ENCODE results near the gene CCDC8. TPM values are rescaled to one million over a fixed set of nuclear protein-coding genes. Genes with fewer than 3 reads are reported as not detected.

Gene CCDC8, protein sequence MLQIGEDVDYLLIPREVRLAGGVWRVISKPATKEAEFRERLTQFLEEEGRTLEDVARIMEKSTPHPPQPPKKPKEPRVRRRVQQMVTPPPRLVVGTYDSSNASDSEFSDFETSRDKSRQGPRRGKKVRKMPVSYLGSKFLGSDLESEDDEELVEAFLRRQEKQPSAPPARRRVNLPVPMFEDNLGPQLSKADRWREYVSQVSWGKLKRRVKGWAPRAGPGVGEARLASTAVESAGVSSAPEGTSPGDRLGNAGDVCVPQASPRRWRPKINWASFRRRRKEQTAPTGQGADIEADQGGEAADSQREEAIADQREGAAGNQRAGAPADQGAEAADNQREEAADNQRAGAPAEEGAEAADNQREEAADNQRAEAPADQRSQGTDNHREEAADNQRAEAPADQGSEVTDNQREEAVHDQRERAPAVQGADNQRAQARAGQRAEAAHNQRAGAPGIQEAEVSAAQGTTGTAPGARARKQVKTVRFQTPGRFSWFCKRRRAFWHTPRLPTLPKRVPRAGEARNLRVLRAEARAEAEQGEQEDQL
- under 1 TPM in 2 of 3 donors, not detected in 1; 0.05 to 0.08 TPM for total RNA-seq

DNA sequence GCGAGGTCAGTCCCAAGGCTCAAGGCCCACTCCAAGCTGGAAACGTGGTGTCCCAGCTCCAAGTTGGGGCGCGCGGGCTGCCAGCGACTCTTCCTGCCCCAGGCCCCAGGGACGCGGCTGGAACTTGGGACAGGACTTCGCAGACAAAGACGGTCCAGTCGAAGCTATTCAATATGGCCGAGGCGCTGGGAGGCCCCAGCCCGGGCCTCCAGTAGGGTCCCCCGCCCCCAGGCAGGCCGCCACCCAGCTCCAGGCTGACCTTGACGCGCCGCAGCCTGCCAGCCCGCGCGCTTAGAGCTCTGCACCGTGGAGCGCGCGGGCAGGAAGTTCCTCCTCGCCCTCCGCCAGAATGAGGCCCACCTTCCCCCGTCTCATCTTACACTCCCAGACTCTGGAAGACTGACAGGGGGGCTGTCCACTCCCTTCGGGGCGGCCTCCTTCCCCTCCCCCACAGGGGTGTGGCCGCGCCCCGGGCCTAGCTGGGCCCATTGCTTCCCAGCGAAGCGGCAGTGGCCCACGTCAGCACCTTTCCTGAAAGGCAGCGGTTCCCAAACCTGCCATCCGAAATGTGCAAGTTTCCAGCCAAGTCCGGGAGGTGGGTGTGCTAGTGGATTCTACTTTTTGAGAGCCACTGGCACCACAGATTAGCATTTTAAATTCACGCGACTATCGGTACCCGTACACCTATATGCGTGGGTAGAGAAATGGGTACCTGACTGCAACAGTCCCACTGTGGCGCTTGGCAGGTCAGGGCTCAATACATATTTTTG is at the start of gene CCDC8:
Gene CCDC8 (minus strand): TSS at position 303 of the 770 bp plus-strand sequence. CDS start 754 bp downstream, outside the sequence.
- Mint-ChIP-seq H3K27me3 (ENCODE audit: low read depth) (peaks cover 79% of the 10 kb centered on the region), H3K36me3 (ENCODE audit: insufficient read depth) (no peaks in the 10 kb centered on the region), H3K4me3 (no peak within 1 kb of the TSS), H3K9me3 (no peaks in the 10 kb centered on the region), H3K4me1 (ENCODE audit: low read depth) (peaks cover 12% of the 10 kb centered on the region)
- ATAC-seq, result peak in 1 of 2 donors; percentile 53
- no peak for DNase-seq

GRCh38 chr19:46461537-46461936 is 48.2 kb upstream of the CCDC8 start:
- Mint-ChIP-seq H3K4me1 (ENCODE audit: low read depth) (peaks cover 2% of the 10 kb centered on the region), H3K4me3 (no peak overlapping the region), H3K27me3 (ENCODE audit: low read depth) (peaks cover 31% of the 10 kb centered on the region), H3K36me3 (ENCODE audit: insufficient read depth) (no peaks in the 10 kb centered on the region), H3K9me3 (no peaks in the 10 kb centered on the region)
- ATAC-seq (no peak), DNase-seq (no peak)

DNA sequence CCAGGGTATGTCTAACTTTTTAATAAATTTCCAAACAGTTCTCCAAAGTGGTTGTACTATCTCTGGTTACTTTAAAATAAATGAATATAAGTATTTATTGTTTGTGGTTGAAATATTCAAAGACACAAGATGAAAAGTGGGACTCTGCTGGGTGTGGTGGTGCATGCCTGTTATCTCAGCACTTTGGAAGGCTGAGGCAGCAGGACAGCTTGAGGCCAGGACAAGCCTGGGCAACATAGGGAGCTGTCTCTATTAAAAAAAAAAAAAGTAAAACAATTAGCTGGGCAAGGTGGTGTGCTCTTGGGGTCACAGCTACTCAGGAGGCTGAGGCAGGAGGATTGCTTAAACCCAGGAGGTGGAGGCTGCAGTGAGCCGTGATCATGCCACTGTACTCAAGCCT is 47.6 kb upstream of the CCDC8 start:
- Mint-ChIP-seq H3K4me1 (ENCODE audit: low read depth) (no peaks in the 10 kb centered on the region), H3K4me3 (no peak overlapping the region), H3K27me3 (ENCODE audit: low read depth) (peaks cover 36% of the 10 kb centered on the region), H3K9me3 (no peaks in the 10 kb centered on the region), H3K36me3 (ENCODE audit: insufficient read depth) (no peaks in the 10 kb centered on the region)
- no peak for DNase-seq
- no peak for ATAC-seq

DNA sequence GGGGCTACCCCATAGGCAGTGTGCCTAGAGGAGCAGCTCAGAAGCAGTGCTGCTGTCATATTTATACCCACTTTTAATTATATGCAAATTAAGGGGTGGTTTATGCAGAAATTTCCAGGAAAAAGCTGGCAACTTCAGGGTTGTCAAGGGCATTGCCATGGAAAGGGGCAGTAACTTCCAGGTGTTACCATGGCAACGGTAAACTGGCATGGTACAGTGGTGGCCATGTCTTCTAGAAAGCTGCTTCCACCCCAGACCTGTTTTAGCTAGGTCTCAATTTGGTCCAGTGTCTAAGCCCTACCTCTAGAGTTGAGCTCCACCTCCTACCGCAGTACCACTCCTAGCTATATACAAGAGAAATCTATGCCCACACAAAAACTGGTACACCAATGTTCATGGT is 46.7 kb upstream of the CCDC8 start:
- ATAC-seq (no peak), DNase-seq (no peak)
- H3K9me3 Mint-ChIP-seq, result no peaks in the 10 kb centered on the region
- no peaks in the 10 kb centered on the region for H3K36me3 Mint-ChIP-seq (ENCODE audit: insufficient read depth)
- H3K4me1 Mint-ChIP-seq (ENCODE audit: low read depth), result no peaks in the 10 kb centered on the region
- no peak overlapping the region for H3K4me3 Mint-ChIP-seq
- H3K27me3 Mint-ChIP-seq (ENCODE audit: low read depth), result peaks cover 39% of the 10 kb centered on the region

DNA sequence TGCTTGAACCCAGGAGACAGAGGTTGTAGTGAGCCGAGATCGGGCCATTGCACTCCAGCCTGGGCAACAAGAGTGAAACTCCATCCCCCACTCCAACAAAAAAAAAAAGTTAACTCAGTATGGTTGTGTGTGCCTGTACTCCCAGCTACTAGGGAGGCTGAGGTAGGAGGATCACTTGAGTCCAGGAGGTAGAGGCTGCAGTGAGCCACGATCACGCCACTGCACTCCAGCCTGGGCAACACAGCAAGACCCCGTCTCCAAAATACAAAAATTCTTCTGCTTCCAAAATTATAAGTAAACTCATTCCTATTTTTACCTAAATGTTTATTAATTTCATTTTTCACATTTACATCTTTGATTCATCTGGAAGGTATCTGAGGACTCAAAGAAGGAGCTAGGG is 43.6 kb upstream of the CCDC8 start:
- DNase-seq (no peak), ATAC-seq (no peak)
- Mint-ChIP-seq H3K27me3 (ENCODE audit: low read depth) (peaks cover 35% of the 10 kb centered on the region), H3K9me3 (no peaks in the 10 kb centered on the region), H3K4me3 (no peak overlapping the region), H3K36me3 (ENCODE audit: insufficient read depth) (no peaks in the 10 kb centered on the region), H3K4me1 (ENCODE audit: low read depth) (no peaks in the 10 kb centered on the region)

DNA sequence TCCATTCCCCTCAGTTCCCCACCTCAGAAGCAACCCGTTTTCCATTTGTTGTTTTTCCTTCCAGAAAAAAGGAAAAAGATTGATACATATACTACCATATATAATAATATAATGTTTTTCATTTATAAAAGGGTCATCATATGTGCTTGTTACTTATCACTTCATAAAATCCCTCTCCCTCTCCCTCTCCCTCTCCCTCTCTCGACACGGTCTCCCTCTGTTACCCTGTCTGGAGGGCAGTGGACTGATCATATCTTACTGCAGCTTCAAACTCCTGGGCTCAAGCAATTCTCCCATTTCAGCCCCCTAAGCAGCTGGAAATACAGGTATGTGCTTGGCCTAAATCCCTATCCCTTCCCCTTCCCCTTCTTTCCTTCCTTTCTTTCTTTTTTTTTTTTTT is 40.9 kb upstream of the CCDC8 start:
- peaks cover 35% of the 10 kb centered on the region for H3K27me3 Mint-ChIP-seq (ENCODE audit: low read depth)
- H3K4me3 Mint-ChIP-seq, result no peak overlapping the region
- peaks cover 2% of the 10 kb centered on the region for H3K36me3 Mint-ChIP-seq (ENCODE audit: insufficient read depth)
- H3K9me3 Mint-ChIP-seq, result peaks cover 7% of the 10 kb centered on the region
- ATAC-seq (no peak), DNase-seq (no peak)
- no peaks in the 10 kb centered on the region for H3K4me1 Mint-ChIP-seq (ENCODE audit: low read depth)

GRCh38 chr19:46453661-46454060 is 40.3 kb upstream of the CCDC8 start:
- no peak overlapping the region for H3K4me3 Mint-ChIP-seq
- H3K4me1 Mint-ChIP-seq (ENCODE audit: low read depth), result no peaks in the 10 kb centered on the region
- H3K9me3 Mint-ChIP-seq, result peaks cover 8% of the 10 kb centered on the region
- ATAC-seq, result no peak
- DNase-seq, result no peak
- H3K27me3 Mint-ChIP-seq (ENCODE audit: low read depth), result peaks cover 36% of the 10 kb centered on the region
- H3K36me3 Mint-ChIP-seq (ENCODE audit: insufficient read depth), result peaks cover 2% of the 10 kb centered on the region

DNA sequence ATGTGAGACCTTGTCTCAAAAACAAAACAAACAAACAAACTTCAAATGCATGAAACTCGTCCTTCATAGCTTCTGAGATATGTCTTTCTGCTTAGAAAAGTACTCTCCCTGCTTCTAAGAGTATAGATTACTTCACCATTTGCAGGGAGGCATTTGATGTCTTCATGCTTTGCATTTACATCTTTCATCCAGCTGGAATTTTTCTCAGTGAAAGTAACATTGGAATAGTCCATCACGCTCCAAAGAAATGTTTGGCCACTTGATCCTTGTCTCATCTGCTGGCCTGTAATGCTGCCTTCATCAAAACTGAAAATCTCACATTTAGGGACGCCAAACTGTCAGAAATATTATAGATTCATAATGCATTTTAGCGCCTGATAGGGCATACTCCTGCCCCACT is 38.8 kb upstream of the CCDC8 start:
- Mint-ChIP-seq H3K4me3 (no peak overlapping the region), H3K36me3 (ENCODE audit: insufficient read depth) (peaks cover 2% of the 10 kb centered on the region), H3K9me3 (peaks cover 8% of the 10 kb centered on the region), H3K27me3 (ENCODE audit: low read depth) (peaks cover 33% of the 10 kb centered on the region), H3K4me1 (ENCODE audit: low read depth) (no peaks in the 10 kb centered on the region)
- DNase-seq (no peak), ATAC-seq (no peak)

DNA sequence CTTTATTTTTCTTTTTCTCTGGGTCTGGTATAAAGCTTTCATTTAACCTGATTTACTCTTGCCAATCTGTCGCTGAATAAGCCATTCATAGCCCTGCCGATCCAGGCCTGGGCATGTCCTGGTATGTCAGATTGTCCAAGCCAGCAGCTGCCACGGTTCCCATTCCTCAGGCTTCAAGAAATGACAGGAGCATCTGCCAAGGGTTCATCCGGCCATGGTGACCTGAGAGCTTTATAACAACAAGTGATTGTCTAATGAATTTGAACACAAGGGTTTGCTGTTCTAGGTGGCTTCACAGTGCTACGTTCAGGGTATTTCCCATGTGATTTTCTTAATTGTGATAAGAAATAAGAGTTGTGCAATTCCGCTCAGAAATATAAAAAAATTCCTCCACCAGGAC is 38.0 kb upstream of the CCDC8 start:
- Mint-ChIP-seq H3K27me3 (ENCODE audit: low read depth) (peaks cover 27% of the 10 kb centered on the region), H3K36me3 (ENCODE audit: insufficient read depth) (peaks cover 2% of the 10 kb centered on the region), H3K9me3 (peaks cover 8% of the 10 kb centered on the region), H3K4me3 (no peak overlapping the region), H3K4me1 (ENCODE audit: low read depth) (no peaks in the 10 kb centered on the region)
- no peak for ATAC-seq
- DNase-seq, result no peak

GRCh38 chr19:46450737-46451136 is 37.4 kb upstream of the CCDC8 start:
- ATAC-seq (no peak), DNase-seq (no peak)
- H3K9me3 Mint-ChIP-seq, result peaks cover 8% of the 10 kb centered on the region
- H3K27me3 Mint-ChIP-seq (ENCODE audit: low read depth), result peaks cover 28% of the 10 kb centered on the region
- no peaks in the 10 kb centered on the region for H3K4me1 Mint-ChIP-seq (ENCODE audit: low read depth)
- H3K36me3 Mint-ChIP-seq (ENCODE audit: insufficient read depth), result peaks cover 2% of the 10 kb centered on the region
- H3K4me3 Mint-ChIP-seq, result no peak overlapping the region

GRCh38 chr19:46449228-46449627 is 35.9 kb upstream of the CCDC8 start:
- Mint-ChIP-seq H3K9me3 (peaks cover 8% of the 10 kb centered on the region), H3K4me3 (no peak overlapping the region), H3K27me3 (ENCODE audit: low read depth) (peaks cover 19% of the 10 kb centered on the region), H3K36me3 (ENCODE audit: insufficient read depth) (peaks cover 2% of the 10 kb centered on the region), H3K4me1 (ENCODE audit: low read depth) (no peaks in the 10 kb centered on the region)
- DNase-seq, result no peak
- no peak for ATAC-seq

DNA sequence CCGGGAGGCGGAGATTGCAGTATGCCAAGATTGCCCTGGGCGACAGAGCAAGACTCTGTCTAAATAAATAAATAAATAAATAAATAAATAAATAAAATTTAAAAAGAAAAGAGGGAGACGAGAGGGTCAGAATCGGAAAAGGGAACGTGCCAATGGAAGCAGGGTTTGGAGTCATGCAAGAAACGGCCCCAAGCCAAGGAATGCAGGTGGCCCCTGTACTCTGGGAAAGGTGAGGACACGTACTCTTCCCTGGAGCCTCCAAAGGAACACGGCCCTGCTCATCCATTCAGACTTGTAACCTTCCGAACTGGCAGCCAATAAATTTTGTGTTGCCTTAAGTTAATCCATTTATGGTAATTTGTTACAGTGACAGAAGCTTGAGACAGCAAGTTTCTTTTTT is 35.2 kb upstream of the CCDC8 start:
- Mint-ChIP-seq H3K9me3 (peaks cover 8% of the 10 kb centered on the region), H3K4me1 (ENCODE audit: low read depth) (no peaks in the 10 kb centered on the region), H3K36me3 (ENCODE audit: insufficient read depth) (peaks cover 2% of the 10 kb centered on the region), H3K27me3 (ENCODE audit: low read depth) (peaks cover 18% of the 10 kb centered on the region), H3K4me3 (no peak overlapping the region)
- DNase-seq, result no peak
- no peak for ATAC-seq

DNA sequence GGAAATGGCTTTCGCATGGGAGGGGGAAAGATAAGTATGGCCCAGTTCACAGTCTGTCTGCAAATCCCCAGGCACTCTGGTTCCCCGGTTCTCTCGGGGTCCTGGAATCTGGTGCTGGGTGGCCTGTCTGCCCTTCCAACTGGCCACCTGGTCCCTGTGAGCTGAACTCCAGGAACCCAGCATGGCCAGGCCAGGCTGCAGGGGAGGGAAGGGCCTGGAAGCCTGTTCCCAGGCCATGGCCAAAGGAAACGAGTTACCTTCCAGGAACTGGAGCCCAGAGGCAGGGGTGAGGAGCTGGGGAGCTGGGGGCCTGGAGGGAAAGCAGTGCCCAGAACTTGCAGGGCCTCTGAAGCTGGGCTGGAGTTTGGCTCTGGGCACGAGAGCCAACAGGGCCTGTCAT is 34.5 kb upstream of the CCDC8 start:
- ATAC-seq (no peak), DNase-seq (no peak)
- H3K36me3 Mint-ChIP-seq (ENCODE audit: insufficient read depth), result peaks cover 2% of the 10 kb centered on the region
- no peak overlapping the region for H3K4me3 Mint-ChIP-seq
- H3K9me3 Mint-ChIP-seq, result peaks cover 8% of the 10 kb centered on the region
- peaks cover 17% of the 10 kb centered on the region for H3K27me3 Mint-ChIP-seq (ENCODE audit: low read depth)
- H3K4me1 Mint-ChIP-seq (ENCODE audit: low read depth), result peaks cover 4% of the 10 kb centered on the region

DNA sequence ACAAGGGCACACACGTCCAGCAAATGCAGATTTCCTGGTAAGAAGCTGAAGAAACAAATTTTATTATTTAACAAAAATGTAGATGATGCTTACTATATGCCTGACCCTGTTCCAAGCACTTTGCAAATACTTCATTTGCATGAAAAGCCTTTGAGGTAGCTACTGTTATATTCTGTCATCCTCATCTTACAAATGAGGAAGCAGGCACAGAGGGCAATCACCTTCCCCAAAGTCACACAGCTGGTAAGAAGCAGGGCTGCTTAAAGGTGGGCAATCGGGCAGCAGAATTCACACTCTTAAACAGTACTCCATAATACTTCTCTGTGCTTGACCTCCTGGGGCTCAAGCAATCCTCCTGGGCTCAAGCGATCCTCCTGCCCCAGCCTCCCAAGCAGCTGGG is 33.6 kb upstream of the CCDC8 start:
- DNase-seq (no peak), ATAC-seq (no peak)
- H3K9me3 Mint-ChIP-seq, result peaks cover 8% of the 10 kb centered on the region
- H3K4me3 Mint-ChIP-seq, result no peak overlapping the region
- peaks cover 2% of the 10 kb centered on the region for H3K36me3 Mint-ChIP-seq (ENCODE audit: insufficient read depth)
- H3K4me1 Mint-ChIP-seq (ENCODE audit: low read depth), result peaks cover 4% of the 10 kb centered on the region
- H3K27me3 Mint-ChIP-seq (ENCODE audit: low read depth), result peaks cover 17% of the 10 kb centered on the region
